Measurements from ENCODE around the gene GPR18.

GRCh38 chr13:99221567-99222239 lies 36.5 kb downstream of the GPR18 start:
- no peak for TF ChIP-seq POLR2A (IDR thresholded peaks at IDR 0.05)
- TF ChIP-seq, protein P1, sequence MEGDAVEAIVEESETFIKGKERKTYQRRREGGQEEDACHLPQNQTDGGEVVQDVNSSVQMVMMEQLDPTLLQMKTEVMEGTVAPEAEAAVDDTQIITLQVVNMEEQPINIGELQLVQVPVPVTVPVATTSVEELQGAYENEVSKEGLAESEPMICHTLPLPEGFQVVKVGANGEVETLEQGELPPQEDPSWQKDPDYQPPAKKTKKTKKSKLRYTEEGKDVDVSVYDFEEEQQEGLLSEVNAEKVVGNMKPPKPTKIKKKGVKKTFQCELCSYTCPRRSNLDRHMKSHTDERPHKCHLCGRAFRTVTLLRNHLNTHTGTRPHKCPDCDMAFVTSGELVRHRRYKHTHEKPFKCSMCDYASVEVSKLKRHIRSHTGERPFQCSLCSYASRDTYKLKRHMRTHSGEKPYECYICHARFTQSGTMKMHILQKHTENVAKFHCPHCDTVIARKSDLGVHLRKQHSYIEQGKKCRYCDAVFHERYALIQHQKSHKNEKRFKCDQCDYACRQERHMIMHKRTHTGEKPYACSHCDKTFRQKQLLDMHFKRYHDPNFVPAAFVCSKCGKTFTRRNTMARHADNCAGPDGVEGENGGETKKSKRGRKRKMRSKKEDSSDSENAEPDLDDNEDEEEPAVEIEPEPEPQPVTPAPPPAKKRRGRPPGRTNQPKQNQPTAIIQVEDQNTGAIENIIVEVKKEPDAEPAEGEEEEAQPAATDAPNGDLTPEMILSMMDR (IDR thresholded peaks at IDR 0.05), result no peak
